HL-60/S4 treated with retinoic acid at 250 ng/mL for 4 days and 3 days (cell line): Measurements from ENCODE around the gene SMU1.
"Not testable (repeated sequence)": the region's sequence is repeated elsewhere in the genome, so short reads cannot be mapped to it uniquely, and the experiment has no call there.

Source experiments
- in situ Hi-C: fragments of 300-500 bp; cut with MboI; formaldehyde crosslinking; loops from 2 replicates; pipeline ENCODE4 v1.7.0; 2022; ENCODE audit warnings: low sequenced_read_pairs

The SMU1 gene

DNA sequence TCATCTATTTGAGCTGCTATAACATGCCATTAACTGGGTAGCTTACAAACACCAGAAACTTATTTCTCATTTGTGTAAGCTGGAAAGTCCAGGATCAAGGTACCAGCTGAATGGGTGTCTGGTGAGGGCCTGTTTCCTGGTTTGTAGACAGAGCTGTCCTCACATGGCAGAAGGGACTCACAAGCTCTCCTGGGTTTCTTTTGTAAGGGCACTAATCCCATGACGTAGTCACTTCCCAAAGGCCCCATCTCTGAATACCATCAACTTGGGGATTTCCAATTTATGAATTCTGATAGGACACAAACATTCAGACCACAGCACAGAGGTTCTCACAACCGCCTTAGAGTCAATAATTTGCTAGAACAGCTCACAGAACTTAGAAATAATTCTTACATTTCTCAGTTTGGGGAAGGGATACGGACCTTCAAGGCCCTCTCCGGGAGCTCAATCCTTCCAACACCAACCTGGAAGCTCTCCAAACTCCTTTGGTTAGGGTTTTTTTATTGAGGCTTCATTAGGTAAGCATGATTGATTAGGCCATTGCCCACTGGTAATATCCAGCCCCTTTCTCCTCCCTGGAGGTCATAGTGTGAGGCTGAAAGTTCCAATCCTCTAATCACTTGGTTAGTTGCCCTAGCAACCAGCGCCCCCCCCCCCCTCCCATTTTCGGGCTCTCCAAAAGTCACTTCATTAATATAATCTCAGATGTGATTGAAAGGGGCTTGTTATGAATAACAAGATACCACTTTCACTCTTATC, 59.0 kb downstream of the SMU1 start:
- in situ Hi-C loops: no loop called here

DNA sequence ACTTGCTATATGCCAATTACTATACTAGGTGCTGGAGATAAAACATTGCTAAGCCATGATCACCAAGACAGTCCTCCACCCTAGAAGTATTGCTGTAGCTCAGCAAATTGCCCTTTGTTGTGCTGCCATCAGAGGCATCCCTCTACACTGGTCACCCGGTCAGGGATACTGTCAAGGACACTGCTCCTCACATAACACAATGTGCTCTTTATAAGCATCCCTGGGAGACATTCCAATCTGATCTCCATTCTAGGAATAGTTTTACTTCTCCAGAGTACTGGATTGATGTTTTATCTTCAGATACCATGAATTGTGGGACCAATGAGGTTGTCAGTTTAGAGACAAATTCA, 61.8 kb downstream of the SMU1 start:
- in situ Hi-C loops: no loop called here

- in situ Hi-C loops: no loop called here
These were observed 62.4 kb downstream of the SMU1 start for GRCh38 chr9:33013962-33014664.

DNA sequence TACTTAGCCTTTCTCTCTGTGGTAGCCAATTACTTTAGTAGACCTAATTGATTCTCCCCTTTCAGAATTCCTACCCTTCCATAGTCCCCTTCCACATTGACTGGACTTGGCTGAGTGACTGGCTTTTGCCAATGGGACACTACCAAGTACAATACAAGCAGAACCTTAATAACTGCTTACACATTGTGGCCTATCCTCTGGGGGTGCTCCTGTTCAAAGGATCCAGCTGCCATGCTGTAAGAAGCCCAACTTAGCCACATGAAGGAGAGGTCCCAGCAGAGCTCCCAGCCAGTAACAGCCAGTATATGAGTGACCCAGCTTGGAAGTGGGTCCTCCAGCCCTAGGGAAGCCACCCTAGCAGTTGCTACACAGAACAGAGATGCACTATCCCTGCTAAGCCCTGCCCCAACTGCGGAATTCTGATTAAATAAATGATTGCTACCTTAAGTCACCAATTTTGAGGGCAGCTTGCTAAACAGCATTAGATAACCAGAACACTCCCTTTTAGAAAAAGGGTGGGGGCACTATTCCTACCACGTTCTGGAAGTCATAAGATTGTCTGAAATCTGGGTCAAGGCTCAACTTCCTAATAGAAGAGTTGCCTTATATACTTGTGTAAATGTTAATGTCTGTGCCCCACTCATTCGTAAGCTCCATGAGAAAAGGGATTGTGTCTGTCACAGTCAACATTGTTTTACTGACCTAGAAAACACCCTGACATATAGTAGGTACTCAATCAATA, 64.0 kb downstream of the SMU1 start:
- in situ Hi-C loops: no loop called here

DNA sequence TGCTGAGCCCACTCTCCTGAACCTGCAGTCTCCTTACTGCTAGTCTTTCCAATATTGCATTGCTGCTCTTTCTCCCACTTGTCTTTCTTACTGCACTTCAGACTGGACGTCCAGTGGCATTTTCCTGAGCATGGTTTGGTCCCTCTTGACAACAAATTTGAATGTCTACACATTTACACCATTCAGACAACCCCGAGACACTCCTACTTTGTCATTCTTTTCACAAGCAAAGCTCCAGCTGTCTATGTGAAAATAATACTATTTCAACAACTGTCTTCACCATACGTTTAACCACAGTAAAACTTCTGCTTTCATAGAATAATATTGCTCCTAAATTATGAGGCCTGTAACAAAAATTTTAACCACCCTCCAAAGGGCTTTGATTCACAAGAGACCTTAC, 64.6 kb downstream of the SMU1 start:
- in situ Hi-C loops: no loop called here

GRCh38 chr9:33007755-33008154, 68.7 kb downstream of the SMU1 start:
- in situ Hi-C loops: no loop called here

DNA sequence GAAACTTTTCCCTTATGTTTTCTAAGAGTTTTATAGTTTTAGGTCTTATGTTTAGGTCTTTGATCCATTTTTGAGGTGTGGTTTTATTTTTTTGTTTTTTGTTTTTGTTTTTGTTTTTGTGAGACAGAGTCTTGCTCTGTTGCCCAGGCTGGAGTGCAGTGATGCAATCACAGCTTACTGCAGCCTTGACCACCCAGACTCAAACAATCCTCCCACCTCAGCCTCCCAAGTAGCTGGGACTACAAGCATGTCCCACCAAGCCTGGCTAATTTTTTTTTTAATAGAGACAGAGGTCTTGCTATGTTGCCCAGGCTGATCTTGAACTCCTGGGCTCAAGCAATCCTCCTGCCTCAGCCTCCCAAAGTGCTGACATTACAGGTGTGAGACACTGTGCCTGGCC, 71.1 kb downstream of the SMU1 start:
- in situ Hi-C loops: not testable (repeated sequence)

DNA sequence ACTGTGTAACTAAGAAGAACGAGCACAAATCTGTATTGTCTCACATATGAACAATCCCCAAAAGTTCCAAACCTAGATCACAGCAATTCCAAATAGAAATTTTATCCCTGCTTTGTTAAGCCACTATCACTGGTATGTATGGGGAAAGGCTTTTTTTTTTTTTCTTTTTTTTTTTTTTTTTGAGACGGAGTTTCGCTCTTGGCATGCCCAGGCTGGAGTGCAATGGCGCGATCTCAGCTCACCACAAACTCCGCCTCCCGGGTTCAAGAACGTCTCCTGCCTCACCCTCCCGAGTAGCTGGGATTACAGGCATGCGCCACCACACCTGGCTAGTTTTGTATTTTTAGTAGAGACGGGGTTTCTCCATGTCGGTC, 75.8 kb downstream of the SMU1 start:
- in situ Hi-C loops: not testable (repeated sequence)

- in situ Hi-C loops: loop anchor here (25.0 kb wide), 1 partner anchor 580 kb away; no protein-coding TSS in a partner anchor
These were observed 83.8 kb downstream of the SMU1 start for GRCh38 chr9:32992595-32993238.

- in situ Hi-C loops: loop anchor here (25.0 kb wide), 1 partner anchor 580 kb away; no protein-coding TSS in a partner anchor
These were observed 84.4 kb downstream of the SMU1 start for GRCh38 chr9:32991897-32992594.
